Caco-2 (cell line): ENCODE data around the gene OR4D6. TPM values are rescaled to one million over a fixed set of nuclear protein-coding genes. Genes with fewer than 3 reads are reported as not detected.

Source experiments
- BruUV-seq: library from RNA; stranded (reverse); fragments of 400-500 nt; replicated peaks from 2 replicates; lab custom pipeline; 2021; lab: Mats Ljungman, UMichigan
- CTCF ChIA-PET: fragments of 300-600 bp; sonication (Branson Sonifier 250); formaldehyde crosslinking; loops from one replicate; lab custom pipeline; 2022; ENCODE audit warnings: antibody characterized with exemption; lab: Charles Lee
- POLR2A ChIA-PET: fragments of 300-600 bp; sonication (Branson Sonifier 250); formaldehyde crosslinking; loops from one replicate; lab custom pipeline; 2022; ENCODE audit warnings: antibody characterized with exemption; lab: Charles Lee
- DNase-seq, 2 experiments: peaks; one replicate each; pipeline versions ENCODE4 v3.0.0 to v3.0.0-alpha.2; 2020 to 2022
- H3K27me3 ChIP-seq: replicated peaks from 2 replicates; pipeline ENCODE4 v1.6.0; 2011; ENCODE audit warnings: low read length; ENCODE audit not compliant: control insufficient read depth, insufficient read depth
- H3K36me3 ChIP-seq: 2 replicates; pipeline ENCODE4 v1.5.1; 2011; ENCODE audit warnings: low read length; ENCODE audit not compliant: control insufficient read depth, insufficient read depth
- H3K4me1 ChIP-seq: fragments of 250-450 bp; sonication (Bioruptor Pico); 2 replicates; pipeline ENCODE4 v1.5.1; 2020; ENCODE audit warnings: mild to moderate bottlenecking
- H3K4me3 ChIP-seq: 2 replicates; pipeline ENCODE4 v1.5.1; 2011; ENCODE audit warnings: low read depth, mild to moderate bottlenecking, control low read depth, low read length
- H3K9me3 ChIP-seq: fragments of 250-450 bp; sonication (Bioruptor Pico); 2 replicates; pipeline ENCODE4 v1.5.1; 2020; ENCODE audit warnings: mild to moderate bottlenecking, moderate library complexity
- H3K27ac Mint-ChIP-seq: one replicate; pipeline ENCODE4 v1.8.0; 2022; ENCODE audit warnings: mixed read lengths; ENCODE audit not compliant: unreplicated experiment
- H3K27me3 Mint-ChIP-seq: one replicate; pipeline ENCODE4 v1.8.0; 2022; ENCODE audit warnings: mixed read lengths; ENCODE audit not compliant: insufficient read depth, unreplicated experiment
- H3K36me3 Mint-ChIP-seq: one replicate; pipeline ENCODE4 v1.8.0; 2022; ENCODE audit warnings: mild to moderate bottlenecking, mixed read lengths; ENCODE audit not compliant: insufficient read depth, unreplicated experiment
- H3K4me1 Mint-ChIP-seq: one replicate; pipeline ENCODE4 v1.8.0; 2022; ENCODE audit warnings: low read depth, mixed read lengths; ENCODE audit not compliant: unreplicated experiment
- H3K4me3 Mint-ChIP-seq: one replicate; pipeline ENCODE4 v1.8.0; 2022; ENCODE audit warnings: mild to moderate bottlenecking, moderate library complexity, mixed read lengths; ENCODE audit not compliant: unreplicated experiment
- H3K9me3 Mint-ChIP-seq: one replicate; pipeline ENCODE4 v1.8.0; 2022; ENCODE audit warnings: mixed read lengths; ENCODE audit not compliant: unreplicated experiment
- CTCF ChIP-seq, 2 experiments: fragments of 200-600 bp in 1 of 2; IDR thresholded peaks; 1 replicate in 1 of 2; 2 replicates in 1 of 2; pipeline versions ENCODE4 v1.5.1 to v1.8.0; 2011 to 2022; ENCODE audit warnings: antibody characterized with exemption in 1 of 2, control low read depth in 1 of 2, inconsistent platforms in 1 of 2, low read depth in 1 of 2, low read length in 1 of 2, mild to moderate bottlenecking in 1 of 2, moderate library complexity in 1 of 2; ENCODE audit not compliant: insufficient read depth in 1 of 2, severe bottlenecking in 1 of 2, unreplicated experiment in 1 of 2
- intact Hi-C: fragments of 100-400 bp; cut with micrococcal nuclease; formaldehyde crosslinking; loops from one replicate; pipeline ENCODE4 v1.10.0; 2022; ENCODE audit not compliant: unreplicated experiment
- total RNA-seq: library from RNA; stranded (reverse); gene quantifications from 2 replicates; pipeline ENCODE4 v1.2.3, GENCODE V29; 2022

OR4D6 gene
- total RNA-seq, 1 experiment from 2014 or later = not detected

GRCh38 chr11:59479906-59480305 lies 23.1 kb downstream of the OR4D6 start:
- peaks cover 26% of the 10 kb centered on the region for H3K27me3 Mint-ChIP-seq
- ChIA-PET POLR2A (no interaction called here), CTCF (no interaction called here)
- no peaks in the 10 kb centered on the region for H3K27me3 ChIP-seq
- no peak for TF ChIP-seq CTCF (IDR thresholded peaks at IDR 0.05; ENCODE audit: insufficient read depth in 1 of 2, low read depth in 1 of 2, low read length in 1 of 2, severe bottlenecking in 1 of 2, unreplicated experiment in 1 of 2)
- no peak overlapping the region for H3K4me3 Mint-ChIP-seq
- H3K9me3 Mint-ChIP-seq = no peaks in the 10 kb centered on the region
- no peaks in the 10 kb centered on the region for H3K36me3 Mint-ChIP-seq
- H3K9me3 ChIP-seq = no peaks in the 10 kb centered on the region
- no peak overlapping the region for H3K27ac Mint-ChIP-seq
- BruUV-seq = no TSS peak
- H3K36me3 ChIP-seq = no peaks in the 10 kb centered on the region
- no peaks in the 10 kb centered on the region for H3K4me1 Mint-ChIP-seq
- DNase-seq = no peak
- intact Hi-C loops = no loop called here
- H3K4me1 ChIP-seq = no peaks in the 10 kb centered on the region
- no peak overlapping the region for H3K4me3 ChIP-seq

GRCh38 chr11:59480359-59480758 lies 23.6 kb downstream of the OR4D6 start:
- TF ChIP-seq CTCF (IDR thresholded peaks at IDR 0.05; ENCODE audit: insufficient read depth in 1 of 2, low read depth in 1 of 2, low read length in 1 of 2, severe bottlenecking in 1 of 2, unreplicated experiment in 1 of 2) = no peak
- Histone ChIP-seq H3K36me3 (no peaks in the 10 kb centered on the region), H3K4me3 (no peak overlapping the region), H3K9me3 (no peaks in the 10 kb centered on the region), H3K4me1 (no peaks in the 10 kb centered on the region), H3K27me3 (no peaks in the 10 kb centered on the region)
- ChIA-PET POLR2A (no interaction called here), CTCF (no interaction called here)
- Mint-ChIP-seq H3K36me3 (no peaks in the 10 kb centered on the region), H3K4me3 (no peak overlapping the region), H3K27ac (no peak overlapping the region), H3K9me3 (no peaks in the 10 kb centered on the region), H3K4me1 (no peaks in the 10 kb centered on the region), H3K27me3 (peaks cover 24% of the 10 kb centered on the region)
- DNase-seq = no peak
- BruUV-seq = no TSS peak
- intact Hi-C loops = no loop called here

GRCh38 chr11:59501931-59502330 lies 45.2 kb downstream of the OR4D6 start:
- H3K27me3 ChIP-seq = no peaks in the 10 kb centered on the region; the same call in 1 of the 2 replicates
- peaks cover 12% of the 10 kb centered on the region for H3K9me3 Mint-ChIP-seq
- H3K4me1 Mint-ChIP-seq = no peaks in the 10 kb centered on the region
- H3K27me3 Mint-ChIP-seq = peaks cover 24% of the 10 kb centered on the region
- no peak overlapping the region for H3K4me3 ChIP-seq
- no peaks in the 10 kb centered on the region for H3K36me3 Mint-ChIP-seq
- no peak overlapping the region for H3K27ac Mint-ChIP-seq
- BruUV-seq = no TSS peak
- intact Hi-C loops = no loop called here
- no peak for DNase-seq
- TF ChIP-seq CTCF (IDR thresholded peaks at IDR 0.05; ENCODE audit: insufficient read depth in 1 of 2, low read depth in 1 of 2, low read length in 1 of 2, severe bottlenecking in 1 of 2, unreplicated experiment in 1 of 2) = no peak
- H3K4me3 Mint-ChIP-seq = no peak overlapping the region
- CTCF ChIA-PET = no interaction called here
- POLR2A ChIA-PET = no interaction called here
- H3K4me1 ChIP-seq = no peaks in the 10 kb centered on the region
- peaks cover 3% of the 10 kb centered on the region; the same call in 1 of the 2 replicates for H3K9me3 ChIP-seq
- H3K36me3 ChIP-seq = no peaks in the 10 kb centered on the region
